ENCODE data around the gene ZBTB38. TPM values are rescaled to one million over a fixed set of nuclear protein-coding genes. Genes with fewer than 3 reads are reported as not detected.

The ZBTB38 gene
- total and polyA plus RNA-seq, 2 donors (not counting 3 experiments of a cell fraction or from before 2014, with no cell fraction given) = 31.1 to 85.2 TPM

- no peak for DNase-seq (ENCODE audit: low read depth, low spot score)
- Histone ChIP-seq H3K27me3 (ENCODE audit: control insufficient read depth in 2 of 2, insufficient read depth in 2 of 2, low read length in 2 of 2) (no peaks in the 10 kb centered on the region), H3K4me1 (ENCODE audit: control insufficient read depth, extremely low read depth, insufficient read depth, low read length) (peaks cover 74% of the 10 kb centered on the region), H3K9me3 (replicated peaks; ENCODE audit: control insufficient read depth, insufficient read depth, low read length) (no peaks in the 10 kb centered on the region), H3K4me2 (ENCODE audit: insufficient read depth, low read length) (peak overlapping the region; percentile 70), H3K9ac (replicated peaks; ENCODE audit: extremely low read depth, insufficient read depth, low read length) (peak overlapping the region; percentile 71), H2AFZ (ENCODE audit: low read depth, low read length) (no peak overlapping the region), H3K27ac (ENCODE audit: insufficient read depth, low read depth, low read length) (peak overlapping the region; percentile 90), H3K4me3 (replicated peaks in 1 of 3; ENCODE audit: insufficient read depth in 1 of 3, low read depth in 1 of 3, low read length in 3 of 3) (no peak overlapping the region), H3K36me3 (ENCODE audit: control insufficient read depth in 2 of 2, extremely low read depth in 1 of 2, insufficient read depth in 2 of 2, low read length in 2 of 2) (peaks cover 17 to 27% of the 10 kb centered on the region in 2 experiments), H4K20me1 (replicated peaks; ENCODE audit: control insufficient read depth, extremely low read depth, insufficient read depth, low read length) (no peaks in the 10 kb centered on the region), H3K9me1 (replicated peaks; ENCODE audit: control insufficient read depth, extremely low read depth, insufficient read depth, low read length) (no peaks in the 10 kb centered on the region), H3K79me2 (ENCODE audit: control insufficient read depth, insufficient read depth, low read length) (peaks cover 52% of the 10 kb centered on the region)
- TSS peak; percentile 66 for BruUV-seq (replicated peaks)
- dilution Hi-C loops (cut with MboI; ENCODE audit: extremely low pct_ligation_motif_present, low sequenced_read_pairs) = no loop called here
- FAIRE-seq = peak; percentile 72
- CTCF ChIA-PET = interaction anchor here (0.8 to 4.5 kb wide), 9 partner anchors 10 to 99 kb away, joined by 3 to 37 read pairs (median 8); partner anchors contain the start of gene ZBTB38
- TF ChIP-seq POLR2AphosphoS5 (IDR thresholded peaks at IDR 0.05; ENCODE audit: insufficient read depth, low read depth, low read length) (no peak), MYC (IDR thresholded peaks at IDR 0.05; ENCODE audit: low read depth, low read length) (no peak), MAX (IDR thresholded peaks at IDR 0.05; ENCODE audit: insufficient read depth, insufficient read length) (no peak), EZH2 (IDR thresholded peaks at IDR 0.05; ENCODE audit: borderline replicate concordance, low read depth, low read length, severe bottlenecking) (no peak), JUN (IDR thresholded peaks at IDR 0.05; ENCODE audit: borderline replicate concordance, insufficient read depth, insufficient read length, low read depth) (no peak), FOS (IDR thresholded peaks at IDR 0.05; ENCODE audit: borderline replicate concordance, insufficient read depth, low read length) (no peak), CTCF (IDR thresholded peaks at IDR 0.05; ENCODE audit: extremely low read depth in 1 of 2, insufficient read depth in 1 of 2, low read depth in 1 of 2, low read length in 2 of 2) (no peak), POLR2A (IDR thresholded peaks at IDR 0.05; ENCODE audit: low read depth, low read length) (no peak), GATA2 (IDR thresholded peaks at IDR 0.05; ENCODE audit: insufficient read depth, insufficient read length, low read depth, low read length) (no peak)
- POLR2A ChIA-PET = no interaction called here
- intact Hi-C loops (cut with micrococcal nuclease) = loop anchor here (1.0 to 2.0 kb wide), 3 partner anchors 49 to 99 kb away; partner anchors contain the start of gene RASA2
Observed at GRCh38 chr3:141410408-141410807, 42.1 kb downstream of the ZBTB38 start.

Measured in endothelial cell of umbilical vein (primary cell).